GM12878 (cell line): ENCODE measurements around the gene SRC. TPM values are rescaled to one million over a fixed set of nuclear protein-coding genes. Genes with fewer than 3 reads are reported as not detected.

ENCODE experiments used
- ATAC-seq: fragments of 200-7000 bp; cut with Tn5 transposase; 3 replicates; pipeline ENCODE4 v1.9.1; 2020; ENCODE audit warnings: mild to moderate bottlenecking, moderate library complexity
- BruUV-seq: library from RNA; stranded (reverse); fragments of 400-500 nt; replicated peaks from 2 replicates; lab custom pipeline; 2021; lab: Mats Ljungman, UMichigan
- CTCF ChIA-PET: fragments of 300-600 bp; sonication (Branson Sonifier 250); formaldehyde crosslinking; extraction: SDS; loops from one replicate; lab custom pipeline; 2021; ENCODE audit warnings: inconsistent platforms; lab: Yijun Ruan, JAX
- POLR2A ChIA-PET: fragments of 350-600 bp; formaldehyde crosslinking; extraction: SDS; loops from one replicate; lab custom pipeline; 2021; ENCODE audit warnings: inconsistent platforms; lab: Charles Lee
- RAD21 ChIA-PET: fragments of 300-600 bp; sonication (Branson Sonifier 250); formaldehyde crosslinking; loops from one replicate; lab custom pipeline; 2023; ENCODE audit warnings: antibody characterized with exemption; ENCODE audit not compliant: unreplicated experiment; lab: Charles Lee
- SMC1A ChIA-PET: fragments of 300-600 bp; sonication (Branson Sonifier 250); formaldehyde crosslinking; loops from one replicate; lab custom pipeline; 2023; ENCODE audit not compliant: unreplicated experiment, uncharacterized antibody; lab: Charles Lee
- DNase-seq: peaks from one replicate; pipeline ENCODE4 v3.0.0-alpha.2; 2011; ENCODE audit warnings: low read depth, low spot score
- FAIRE-seq: peaks from 3 replicates; lab custom pipeline; 2011; peaks lifted over from hg19 to GRCh38; lab: Jason Lieb, UNC
- H2AFZ ChIP-seq: 2 replicates; pipeline ENCODE4 v1.6.0; 2011; ENCODE audit warnings: low read depth, low read length, control low read depth; ENCODE audit not compliant: control insufficient read depth
- H3K27ac ChIP-seq: 2 replicates; pipeline ENCODE4 v1.5.1; 2011; ENCODE audit warnings: control low read depth; ENCODE audit not compliant: control insufficient read depth, insufficient read depth
- H3K27me3 ChIP-seq, 2 experiments: replicated peaks in 1 of 2; 2 replicates each; pipeline versions ENCODE4 v1.6.0 to v1.6.1; 2011; ENCODE audit warnings: low read length in 1 of 2; ENCODE audit not compliant: control insufficient read depth in 2 of 2, insufficient read depth in 2 of 2
- H3K36me3 ChIP-seq, 2 experiments: 2 replicates each; pipeline ENCODE4 v1.5.1; 2011; ENCODE audit warnings: low read length in 1 of 2; ENCODE audit not compliant: control insufficient read depth in 2 of 2, insufficient read depth in 2 of 2
- H3K4me1 ChIP-seq: 2 replicates; pipeline ENCODE4 v1.6.1; 2011; ENCODE audit warnings: mild to moderate bottlenecking, low read length, moderate library complexity, mixed read lengths; ENCODE audit not compliant: control insufficient read depth, insufficient read depth
- H3K4me2 ChIP-seq: 2 replicates; pipeline ENCODE4 v1.6.0; 2011; ENCODE audit warnings: control low read depth; ENCODE audit not compliant: control insufficient read depth, insufficient read depth
- H3K4me3 ChIP-seq: fragments of 200-600 bp; sonication (generic); 2 replicates; pipeline ENCODE4 v1.5.1; 2016
- H3K79me2 ChIP-seq: 2 replicates; pipeline ENCODE4 v1.6.0; 2011; ENCODE audit warnings: low read length; ENCODE audit not compliant: control insufficient read depth, insufficient read depth
- H3K9ac ChIP-seq: 2 replicates; pipeline ENCODE4 v1.8.0; 2011; ENCODE audit warnings: low read length, control low read depth, mixed read lengths; ENCODE audit not compliant: control insufficient read depth, insufficient read depth
- H3K9me3 ChIP-seq: replicated peaks from 3 replicates; pipeline ENCODE4 v1.5.1; 2011; ENCODE audit warnings: mild to moderate bottlenecking, low read length; ENCODE audit not compliant: control insufficient read depth, insufficient read depth
- H4K20me1 ChIP-seq: 2 replicates; pipeline ENCODE4 v1.6.0; 2011; ENCODE audit not compliant: control insufficient read depth, insufficient read depth
- CBFB ChIP-seq: IDR thresholded peaks from 2 replicates; pipeline ENCODE4 v1.6.1; 2016; ENCODE audit warnings: antibody characterized with exemption, low read depth
- LARP7 ChIP-seq: fragments of 450-650 bp; IDR thresholded peaks from 2 replicates; pipeline ENCODE4 v1.6.1; 2017; ENCODE audit warnings: mild to moderate bottlenecking
- PAX8 ChIP-seq: fragments of 450-650 bp; IDR thresholded peaks from 2 replicates; pipeline ENCODE4 v1.6.1; 2017; ENCODE audit warnings: mild to moderate bottlenecking, moderate library complexity
- YBX1 ChIP-seq: fragments of 450-650 bp; IDR thresholded peaks from 2 replicates; pipeline ENCODE4 v1.6.1; 2016; ENCODE audit warnings: antibody characterized with exemption
- ZSCAN29 ChIP-seq: fragments of 450-650 bp; IDR thresholded peaks from 2 replicates; pipeline ENCODE4 v1.6.1; 2017; ENCODE audit warnings: mild to moderate bottlenecking, moderate library complexity
- WGBS: methylation state at CpG from one replicate; pipeline ENCODE4 v1.1.6; 2016; ENCODE audit warnings: low lambda C conversion rate; ENCODE audit not compliant: insufficient replicate concordance, insufficient coverage; ENCODE audit errors: missing lambda C conversion rate; 5-methylcytosine and 5-hydroxymethylcytosine counted together
- in situ Hi-C: fragments of 300-500 bp; cut with MboI; formaldehyde crosslinking; loops from 9 replicates; pipeline ENCODE4 v1.14.3; 2018; ENCODE audit warnings: mixed read lengths
- intact Hi-C: fragments of 100-400 bp; cut with micrococcal nuclease; formaldehyde crosslinking; loops from one replicate; pipeline ENCODE4 v1.14.2; 2022; ENCODE audit not compliant: unreplicated experiment
- polyA plus RNA-seq, 11 experiments: library from polyadenylated mRNA; depleted of rRNA in 4 of 11; unstranded in 6 of 11; stranded (reverse) in 5 of 11; fragments of >200 nt; fragmentation: Nextera tagmentation in 4 of 11; fragmentation: Illumina TruSeq in 1 of 11; extraction: Ambion mirVana in 4 of 11; extraction: Trizol in 1 of 11; gene quantifications; 1 replicate in 1 of 11; 2 replicates in 10 of 11; pipeline versions ENCODE4 v1.2.1 to v1.2.3, GENCODE V29; 2011 to 2016; ENCODE audit warnings: inconsistent platforms in 2 of 11, missing spikeins in 2 of 11, low read depth in 1 of 11
- total RNA-seq, 4 experiments: library from RNA; depleted of rRNA in 3 of 4; stranded (reverse); fragments of >200 nt in 3 of 4; fragmentation: Illumina TruSeq in 1 of 4; extraction: Trizol in 1 of 4; gene quantifications; 2 replicates each; pipeline versions ENCODE4 v1.2.1 to v1.2.3, GENCODE V29; 2013 to 2021
- TF ChIP-seq, protein P1 (sequence below): IDR thresholded peaks from 2 replicates; pipeline ENCODE4 v1.6.1; 2011; ENCODE audit warnings: borderline replicate concordance, low read depth, mild to moderate bottlenecking, moderate library complexity, low read length; ENCODE audit not compliant: insufficient read depth, poor library complexity, severe bottlenecking
- TF ChIP-seq, protein P2 (sequence below): IDR thresholded peaks from 2 replicates; pipeline ENCODE4 v1.6.1; 2012; ENCODE audit warnings: low read length, inconsistent platforms

The SRC gene
- total and polyA plus RNA-seq, 10 of the 15 experiments (the other 5 are each of a cell fraction or from before 2014, with no cell fraction given), result 0.60 to 71.3 (median 27.2) TPM

DNA sequence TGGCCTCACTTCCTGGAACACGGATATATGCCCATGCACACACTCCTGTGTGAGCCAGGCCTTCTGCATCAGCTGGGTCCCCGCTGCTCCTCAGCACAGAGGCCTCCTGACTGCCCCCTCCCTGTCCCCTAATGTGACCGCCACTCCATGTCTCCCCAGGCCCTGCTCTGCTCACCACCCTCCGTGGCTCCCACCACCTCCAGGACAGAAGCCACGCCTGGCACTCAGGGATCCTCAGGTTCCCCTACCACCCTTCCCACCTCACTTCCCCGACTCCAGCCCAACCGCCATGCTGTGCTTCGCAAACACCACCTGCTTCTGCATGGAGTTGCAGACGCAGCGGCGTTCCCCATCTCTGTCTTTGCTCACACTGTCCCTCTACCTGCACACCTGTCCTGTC lies 4.3 kb upstream of the SRC start:
- WGBS, result 94% methylated on average over 11 of the region's 11 CpGs
- H3K27me3 ChIP-seq, result no peaks in the 10 kb centered on the region
- RAD21 ChIA-PET, result no interaction called here
- no peaks in the 10 kb centered on the region for H3K36me3 ChIP-seq
- H3K27ac ChIP-seq, result no peak overlapping the region
- BruUV-seq, result no TSS peak
- no peaks in the 10 kb centered on the region for H4K20me1 ChIP-seq
- SMC1A ChIA-PET, result no interaction called here
- H3K9me3 ChIP-seq, result no peaks in the 10 kb centered on the region
- ATAC-seq (no peak), FAIRE-seq (no peak), DNase-seq (no peak)
- peaks cover 39% of the 10 kb centered on the region for H3K4me1 ChIP-seq
- peaks cover 23% of the 10 kb centered on the region for H3K79me2 ChIP-seq
- no peak for TF ChIP-seq LARP7
- TF ChIP-seq CBFB, result no peak
- TF ChIP-seq, protein P1, sequence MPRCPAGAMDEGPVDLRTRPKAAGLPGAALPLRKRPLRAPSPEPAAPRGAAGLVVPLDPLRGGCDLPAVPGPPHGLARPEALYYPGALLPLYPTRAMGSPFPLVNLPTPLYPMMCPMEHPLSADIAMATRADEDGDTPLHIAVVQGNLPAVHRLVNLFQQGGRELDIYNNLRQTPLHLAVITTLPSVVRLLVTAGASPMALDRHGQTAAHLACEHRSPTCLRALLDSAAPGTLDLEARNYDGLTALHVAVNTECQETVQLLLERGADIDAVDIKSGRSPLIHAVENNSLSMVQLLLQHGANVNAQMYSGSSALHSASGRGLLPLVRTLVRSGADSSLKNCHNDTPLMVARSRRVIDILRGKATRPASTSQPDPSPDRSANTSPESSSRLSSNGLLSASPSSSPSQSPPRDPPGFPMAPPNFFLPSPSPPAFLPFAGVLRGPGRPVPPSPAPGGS, result no peak
- TF ChIP-seq, protein P2, sequence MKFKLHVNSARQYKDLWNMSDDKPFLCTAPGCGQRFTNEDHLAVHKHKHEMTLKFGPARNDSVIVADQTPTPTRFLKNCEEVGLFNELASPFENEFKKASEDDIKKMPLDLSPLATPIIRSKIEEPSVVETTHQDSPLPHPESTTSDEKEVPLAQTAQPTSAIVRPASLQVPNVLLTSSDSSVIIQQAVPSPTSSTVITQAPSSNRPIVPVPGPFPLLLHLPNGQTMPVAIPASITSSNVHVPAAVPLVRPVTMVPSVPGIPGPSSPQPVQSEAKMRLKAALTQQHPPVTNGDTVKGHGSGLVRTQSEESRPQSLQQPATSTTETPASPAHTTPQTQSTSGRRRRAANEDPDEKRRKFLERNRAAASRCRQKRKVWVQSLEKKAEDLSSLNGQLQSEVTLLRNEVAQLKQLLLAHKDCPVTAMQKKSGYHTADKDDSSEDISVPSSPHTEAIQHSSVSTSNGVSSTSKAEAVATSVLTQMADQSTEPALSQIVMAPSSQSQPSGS, result no peak
- TF ChIP-seq PAX8, result no peak
- no peak for TF ChIP-seq ZSCAN29
- no peak for TF ChIP-seq YBX1
- CTCF ChIA-PET, result interaction anchor here (1.3 kb wide), 1 partner anchor 64 kb away, joined by 3 read pairs; no protein-coding TSS in a partner anchor
- H3K4me2 ChIP-seq, result no peak overlapping the region
- H2AFZ ChIP-seq, result no peak overlapping the region
- no peak overlapping the region for H3K4me3 ChIP-seq
- intact Hi-C loops (no loop called here), in situ Hi-C loops (no loop called here)
- POLR2A ChIA-PET, result no interaction called here
- no peak overlapping the region for H3K9ac ChIP-seq
